ENCODE measurements around the gene PDE4D.
"Not testable (repeated sequence)": the region's sequence is repeated elsewhere in the genome, so short reads cannot be mapped to it uniquely, and the experiment has no call there.

The PDE4D gene

DNA sequence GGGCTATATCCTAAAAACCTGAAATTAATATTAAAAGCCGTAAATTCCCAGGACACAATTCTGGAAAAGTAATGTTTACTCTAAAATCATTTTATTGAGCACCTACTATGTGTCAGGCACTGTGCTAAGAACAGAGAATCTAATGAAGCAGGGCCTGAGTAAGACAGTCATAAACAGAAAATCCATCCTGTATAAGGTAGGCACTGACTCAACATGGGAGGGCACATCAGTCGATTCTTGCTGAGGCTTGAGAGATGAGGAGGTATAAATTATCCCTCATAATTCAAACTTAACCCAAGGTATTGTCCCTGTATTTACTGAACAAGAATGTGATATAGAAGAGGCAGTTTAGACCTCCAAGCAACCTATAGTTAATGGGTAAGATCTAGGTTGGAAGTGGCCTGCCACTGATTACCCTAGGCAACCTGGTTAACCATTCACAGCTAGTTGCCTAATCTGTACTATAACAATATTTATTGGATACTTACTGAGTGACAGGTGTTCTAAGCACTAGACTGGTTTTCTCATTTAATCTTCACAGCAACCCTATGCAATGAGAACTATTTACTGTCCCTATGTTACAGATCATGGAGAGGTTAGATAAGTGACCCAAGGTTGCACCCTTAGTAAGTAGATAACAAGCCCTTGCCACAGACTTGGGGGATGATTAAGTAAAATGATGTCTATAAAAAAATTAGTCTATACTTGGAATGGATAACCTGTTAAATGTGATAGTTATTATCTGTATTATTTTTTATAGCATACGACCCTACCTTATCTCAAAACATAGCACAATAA is 317.7 kb downstream of the PDE4D start:
- DNase-seq: no peak

DNA sequence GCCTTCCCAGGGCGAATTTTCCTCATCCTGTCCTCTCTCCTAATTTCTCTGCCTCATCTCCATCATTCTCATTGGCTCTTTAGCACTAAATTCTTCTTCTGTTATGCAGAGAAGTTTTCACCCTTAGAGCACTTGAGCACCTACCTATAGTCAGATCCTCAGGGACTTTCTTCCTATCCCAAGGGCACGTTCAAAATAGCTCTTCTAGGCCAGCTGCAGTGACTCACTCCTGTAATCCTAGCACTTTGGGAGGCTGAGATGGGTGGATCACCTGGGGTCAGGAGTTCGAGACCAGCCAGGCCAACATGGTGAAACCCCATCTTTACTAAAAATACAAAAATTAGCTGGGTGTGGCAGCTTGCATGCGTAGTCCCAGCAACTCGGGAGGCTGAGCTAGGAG is 320.0 kb downstream of the PDE4D start:
- DNase-seq: not testable (repeated sequence)

DNA sequence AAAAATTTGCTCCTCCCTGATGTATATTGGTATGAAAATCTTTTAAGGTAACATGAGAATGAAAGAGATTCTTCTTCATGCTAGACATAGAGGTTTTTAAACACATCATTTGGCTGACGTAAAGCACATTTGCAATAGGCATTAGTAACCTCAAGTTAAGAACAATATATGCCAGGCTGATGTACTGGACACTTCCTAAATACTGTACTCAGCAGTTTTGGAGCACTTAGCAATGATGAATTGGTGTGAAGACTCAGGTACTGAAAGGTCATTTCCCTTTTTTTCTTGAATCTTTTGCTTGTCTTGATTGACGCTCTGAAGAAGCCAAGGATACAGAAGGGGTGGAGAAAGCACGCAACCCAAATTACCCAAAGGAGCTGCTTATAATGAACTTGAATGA is 322.5 kb downstream of the PDE4D start:
- DNase-seq: no peak

DNA sequence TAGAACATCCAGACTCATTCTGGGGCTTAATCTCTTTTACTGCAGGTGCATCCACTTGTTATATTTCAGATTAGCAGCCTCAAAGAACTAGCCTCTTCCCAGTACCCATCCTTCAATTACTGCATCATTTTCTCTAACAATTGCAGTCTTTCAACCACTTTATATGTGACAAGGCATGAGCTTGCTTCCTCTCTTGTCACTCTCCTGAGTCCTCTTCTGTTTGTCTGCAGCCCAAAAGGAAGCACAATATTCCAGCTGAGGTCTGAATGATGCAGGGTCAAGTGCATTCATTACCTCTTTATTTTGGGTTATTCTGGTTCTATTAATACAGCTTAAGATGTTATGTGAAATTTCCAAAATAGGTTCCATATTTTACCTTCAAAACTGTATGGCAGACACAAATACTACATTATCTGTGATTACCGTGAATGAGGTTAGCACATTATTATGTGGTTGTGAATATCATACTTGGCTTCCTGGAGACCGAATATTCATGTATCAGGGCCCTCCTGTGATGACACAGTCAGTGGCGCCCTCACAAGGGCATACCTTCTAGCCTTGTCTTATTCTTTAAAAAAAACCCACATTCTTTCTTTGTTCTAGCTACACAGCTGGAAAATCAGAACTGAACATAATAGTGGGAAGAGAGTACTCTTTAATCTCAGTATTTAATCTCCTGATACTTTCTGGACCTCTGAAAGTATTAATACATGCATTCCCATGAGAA is 323.8 kb downstream of the PDE4D start:
- no peak for DNase-seq

DNA sequence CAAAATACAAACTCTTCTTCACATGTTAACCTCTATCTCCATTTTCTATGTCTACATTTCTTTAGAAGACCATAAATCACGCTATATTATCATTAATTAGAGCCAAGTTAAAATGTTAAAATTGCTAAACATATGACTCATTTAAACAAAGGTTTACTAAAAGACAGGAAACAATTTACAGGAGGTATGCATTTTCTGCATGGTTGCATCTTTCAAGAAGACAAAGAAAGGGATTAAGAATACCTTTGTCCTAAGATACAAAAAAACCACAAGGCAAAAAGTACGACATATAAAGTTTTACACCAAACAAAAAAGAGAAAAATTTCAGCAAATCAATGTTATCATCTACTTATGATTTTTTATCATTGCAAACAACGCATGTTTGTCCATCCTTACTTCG is 324.4 kb downstream of the PDE4D start:
- no peak for DNase-seq

DNA sequence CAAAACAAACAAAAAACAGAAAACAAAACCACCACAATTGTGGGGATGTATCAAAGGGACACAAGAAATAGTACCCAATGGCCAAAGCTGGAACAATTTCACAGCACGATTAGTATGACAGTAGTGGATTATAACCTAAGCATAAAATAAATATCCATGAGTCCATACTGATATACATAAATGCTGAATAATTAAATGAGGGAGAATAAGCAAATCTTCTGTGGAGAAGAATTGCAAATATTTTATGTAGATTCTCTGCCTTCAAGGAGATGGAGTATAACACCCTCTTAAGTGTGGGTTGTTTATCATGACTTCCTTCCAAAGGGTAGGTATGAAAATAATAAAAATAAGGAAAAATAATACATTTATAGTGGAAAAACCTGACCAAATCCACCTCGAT is 325.4 kb downstream of the PDE4D start:
- DNase-seq: no peak

DNA sequence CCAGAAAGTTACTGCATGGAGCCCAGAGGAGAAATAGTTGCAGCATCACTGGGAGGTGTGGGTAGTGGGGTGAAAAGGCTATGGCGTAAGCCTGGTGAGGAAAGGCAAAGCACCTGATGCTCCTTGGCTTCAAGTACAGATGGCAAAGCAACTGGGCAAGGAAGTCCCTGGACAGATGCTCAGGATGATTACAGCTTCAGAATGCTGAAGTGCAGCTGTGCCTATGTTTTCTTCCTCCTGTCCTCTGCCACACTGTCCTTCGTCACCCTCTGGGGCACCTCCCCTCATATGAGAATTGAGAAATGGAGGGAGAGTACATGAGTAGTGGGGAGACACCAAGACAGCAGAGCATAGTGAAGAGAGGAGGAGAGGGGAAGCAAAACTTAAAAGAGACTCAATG is 328.0 kb downstream of the PDE4D start:
- DNase-seq: no peak

DNA sequence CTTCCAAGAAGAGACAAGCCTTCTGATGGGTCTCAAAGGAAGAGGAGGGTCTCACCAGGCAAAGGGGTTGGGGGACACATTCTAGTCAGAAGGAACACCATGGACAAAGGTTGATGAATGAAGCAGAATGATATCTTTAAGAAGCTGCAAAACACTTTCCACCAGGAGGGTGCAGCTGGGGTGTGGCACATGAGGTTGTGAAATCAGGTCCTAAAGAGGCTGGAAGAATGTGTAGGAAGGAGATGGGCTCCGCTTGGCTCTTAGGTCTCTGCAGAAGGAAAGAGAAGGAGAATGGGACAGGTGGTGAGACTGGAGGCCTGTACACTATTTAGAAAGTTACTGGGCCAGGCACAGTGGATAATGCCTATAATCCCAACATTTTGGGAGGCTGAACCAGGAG is 328.6 kb downstream of the PDE4D start:
- DNase-seq: no peak

DNA sequence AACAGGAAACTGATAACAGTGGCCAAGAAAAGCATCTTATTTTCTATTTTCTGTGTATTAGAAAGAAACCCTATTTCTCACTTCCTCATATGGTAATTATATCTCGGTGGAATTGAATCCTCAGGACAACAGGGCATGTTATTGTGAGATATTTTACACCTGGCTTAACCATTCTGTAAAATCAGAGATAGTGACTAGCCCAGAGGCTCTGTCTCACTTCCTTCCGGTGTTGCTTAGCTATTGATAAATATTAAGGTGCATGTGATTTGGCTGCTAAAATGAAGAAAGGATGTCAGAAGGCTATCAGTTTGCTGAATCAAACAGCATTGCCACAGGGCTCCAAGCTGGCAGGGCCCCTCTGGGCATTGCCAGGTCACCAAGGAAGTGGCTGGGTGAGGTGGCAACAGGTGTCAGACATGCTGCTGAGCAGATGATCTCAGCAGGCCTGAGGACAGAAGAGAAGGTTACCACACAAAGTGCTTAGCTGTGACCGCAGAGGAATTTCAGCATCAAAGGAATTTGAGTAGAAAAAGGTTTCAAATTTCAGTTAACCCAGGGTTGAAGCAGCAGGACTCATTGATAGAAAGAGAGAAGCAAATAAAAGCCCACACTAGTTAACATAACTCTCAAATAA is 330.7 kb downstream of the PDE4D start:
- DNase-seq: no peak

DNA sequence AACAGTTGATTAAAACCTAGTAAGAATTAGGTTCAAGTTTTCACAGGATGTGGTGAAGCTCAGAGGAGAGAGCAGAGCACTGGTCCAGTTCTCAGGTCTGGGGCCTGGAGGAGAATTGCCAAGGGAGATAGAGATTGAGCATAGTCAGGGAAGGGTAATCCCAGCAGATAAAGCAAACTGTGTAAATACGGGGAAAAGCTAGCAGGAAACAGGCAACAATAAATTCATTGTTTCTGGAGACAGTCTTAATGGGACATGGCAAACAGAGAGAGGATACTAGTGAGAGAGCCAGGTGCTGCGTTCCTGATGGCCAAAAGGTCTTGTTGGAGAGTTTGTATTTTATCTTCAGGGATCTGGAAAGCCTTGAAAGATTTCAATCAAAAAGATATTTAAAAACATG is 333.0 kb downstream of the PDE4D start:
- DNase-seq: no peak

DNA sequence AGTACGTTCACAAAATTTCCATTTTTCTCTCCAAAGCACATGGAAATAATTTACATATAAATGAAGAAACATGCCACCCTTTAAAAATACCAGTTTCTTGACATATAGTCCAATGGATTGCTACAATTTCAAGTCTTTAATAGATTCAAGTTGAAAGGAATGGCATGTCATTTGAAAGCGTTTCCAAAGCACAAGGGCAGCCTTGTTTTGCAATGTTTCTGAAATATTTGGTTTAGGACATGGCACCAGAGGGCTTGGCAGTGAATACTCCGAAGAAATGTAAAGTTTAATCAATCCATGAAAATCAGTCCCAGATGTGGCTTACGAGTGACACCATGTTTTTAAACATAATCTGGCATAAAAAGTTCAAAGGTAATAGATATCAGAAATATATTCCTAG is 333.7 kb downstream of the PDE4D start:
- no peak for DNase-seq

DNA sequence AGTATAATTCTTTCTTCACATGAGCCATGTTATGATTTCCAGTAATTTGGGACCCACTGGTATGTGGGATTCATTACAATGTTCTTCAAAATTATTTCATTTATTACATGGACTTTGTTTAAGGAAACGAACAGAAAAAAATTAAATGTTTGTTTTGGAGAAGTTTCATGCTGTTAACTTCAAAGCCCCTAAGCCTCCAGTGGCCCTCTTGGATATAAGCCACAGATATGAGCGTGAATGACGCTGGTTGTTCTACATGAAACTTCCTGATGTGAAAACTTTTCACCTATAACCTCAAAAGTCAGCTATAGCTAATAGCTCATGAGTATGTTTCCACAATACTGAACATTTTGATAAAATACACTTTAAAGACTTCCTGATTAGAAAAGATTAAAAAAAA is 334.2 kb downstream of the PDE4D start:
- DNase-seq: no peak

DNA sequence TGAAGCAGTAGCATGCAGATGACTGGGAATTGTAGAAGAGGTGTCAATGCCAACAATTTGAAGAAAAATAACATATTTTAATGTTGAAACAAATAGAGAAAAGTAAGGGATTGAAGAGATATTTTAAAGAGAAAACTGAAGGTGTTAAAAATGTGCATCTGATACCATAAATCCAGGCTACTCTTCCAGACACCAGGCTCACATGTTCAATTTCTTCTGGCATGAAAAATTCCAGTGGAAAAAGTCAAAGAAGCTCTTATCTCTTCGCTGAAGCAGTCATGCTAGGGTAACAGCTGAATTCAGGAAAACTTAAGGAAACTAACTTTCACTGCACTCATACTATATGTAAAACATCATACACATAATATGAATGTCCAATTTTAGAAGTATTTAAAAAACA is 335.0 kb downstream of the PDE4D start:
- no peak for DNase-seq

DNA sequence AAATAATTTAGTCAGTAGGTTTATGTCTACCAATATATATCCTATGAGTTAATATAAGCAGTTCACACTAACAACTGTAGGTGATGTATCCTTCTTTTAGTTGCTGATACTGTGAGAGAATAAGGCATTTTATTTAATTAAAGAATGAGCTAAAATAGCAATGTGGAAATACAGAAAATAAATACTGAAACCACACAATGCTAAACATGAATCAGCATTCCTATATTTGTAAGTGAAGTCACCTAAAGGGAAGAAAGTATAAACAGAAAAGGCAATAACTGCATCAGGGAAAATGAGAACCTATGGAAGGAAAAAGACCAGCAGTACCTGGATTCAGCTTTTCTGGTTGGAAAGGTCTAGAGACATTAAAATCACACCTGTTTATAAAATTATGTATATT is 336.0 kb downstream of the PDE4D start:
- no peak for DNase-seq

DNA sequence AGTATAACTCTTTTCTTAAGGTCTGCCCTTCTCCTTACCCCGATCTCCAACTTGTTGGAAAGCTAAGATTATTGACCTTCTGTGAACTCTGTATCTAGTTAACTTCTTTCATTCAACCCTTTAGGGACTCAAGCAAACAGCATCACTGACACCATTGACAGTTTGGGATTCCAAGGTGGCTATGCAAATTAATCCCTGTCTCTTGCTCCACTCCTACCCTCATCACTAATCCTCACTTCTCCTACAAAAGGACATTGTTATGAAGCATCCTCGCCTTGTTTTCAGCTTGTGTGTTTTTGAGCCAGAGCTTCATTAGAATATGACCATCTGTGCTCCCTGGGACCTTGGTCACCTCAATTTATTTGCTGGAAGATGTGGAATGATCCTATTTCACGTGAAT is 337.9 kb downstream of the PDE4D start:
- no peak for DNase-seq

DNA sequence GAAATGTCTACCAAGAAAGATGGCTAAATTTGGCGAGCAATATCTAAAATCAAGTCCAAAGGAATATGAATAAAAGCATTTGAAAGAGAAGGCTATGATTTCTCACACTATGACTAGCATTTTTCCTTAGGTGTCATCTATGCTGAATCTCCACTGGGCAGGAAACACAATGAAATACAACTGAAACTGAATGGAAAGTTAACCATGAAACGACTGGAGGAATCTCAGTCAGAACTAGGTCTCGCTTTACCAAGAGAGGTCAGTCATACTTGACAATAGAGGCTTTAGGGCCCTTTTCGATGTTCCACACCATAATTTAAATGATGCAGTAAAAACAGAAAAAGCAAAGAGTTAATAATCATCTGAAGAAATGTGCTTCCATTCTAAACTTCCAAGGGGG is 339.0 kb downstream of the PDE4D start:
- DNase-seq: no peak

DNA sequence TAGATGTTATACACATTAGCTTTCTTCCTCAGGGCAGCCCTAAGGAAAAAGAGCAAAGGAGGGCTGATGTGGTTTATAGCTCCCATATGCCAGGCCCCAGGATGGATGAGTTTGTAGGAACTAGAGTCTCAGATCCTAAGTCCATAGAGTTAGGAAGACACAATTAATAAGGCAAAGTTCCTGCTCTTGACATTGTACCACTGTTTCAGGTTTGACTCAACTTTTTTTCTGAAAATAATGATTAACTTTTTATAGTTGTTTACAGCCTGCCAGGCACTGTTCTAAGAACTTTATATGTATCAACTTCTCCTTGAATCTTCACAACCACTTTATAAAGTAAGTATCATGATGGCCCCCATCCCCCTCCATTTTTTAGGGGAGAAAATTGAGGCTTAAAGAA is 339.5 kb downstream of the PDE4D start:
- no peak for DNase-seq

DNA sequence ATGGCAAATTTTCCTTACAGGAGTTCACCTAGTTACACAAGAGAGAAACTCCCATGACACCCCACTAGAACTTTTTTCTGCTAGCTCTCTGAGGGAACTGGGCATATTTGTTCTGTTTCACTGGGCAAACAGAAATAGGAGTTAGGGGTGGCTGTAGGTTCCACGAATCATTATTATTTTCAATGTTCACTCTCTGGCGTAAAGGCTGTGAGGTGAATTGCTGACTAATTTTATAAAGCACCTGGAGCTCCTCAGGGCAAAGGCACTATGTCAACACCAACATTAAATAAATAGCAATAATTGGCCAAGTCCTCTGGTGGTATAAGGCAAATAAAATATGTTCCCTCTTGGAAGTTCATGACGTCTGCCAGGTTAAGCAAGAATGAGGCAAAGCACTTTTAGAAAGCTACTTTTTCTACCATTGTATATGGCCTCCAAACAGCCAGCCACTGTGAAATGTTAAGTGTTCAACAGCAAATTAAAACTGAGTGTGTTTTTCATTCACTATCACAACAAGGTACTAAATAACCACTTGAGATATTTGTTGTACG is 344.6 kb downstream of the PDE4D start:
- no peak for DNase-seq

DNA sequence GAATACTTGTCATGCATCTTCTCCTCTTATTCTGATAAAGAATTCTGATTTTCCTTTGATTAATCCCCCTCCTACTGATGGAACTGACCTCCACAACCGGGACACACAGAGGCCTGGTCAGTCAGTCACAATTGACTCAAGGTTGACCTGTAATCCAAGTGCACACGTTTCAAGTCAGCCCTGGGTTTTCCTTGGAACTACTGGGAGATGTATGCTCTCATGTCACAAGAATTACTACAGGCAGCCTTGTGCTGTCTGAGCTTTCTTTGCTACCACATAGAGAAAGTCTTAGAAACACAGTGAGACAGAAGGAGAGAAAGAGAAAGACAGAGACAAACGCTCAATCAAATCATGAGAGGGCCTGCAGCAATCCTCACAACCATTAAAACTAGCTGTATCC is 345.8 kb downstream of the PDE4D start:
- DNase-seq: no peak

DNA sequence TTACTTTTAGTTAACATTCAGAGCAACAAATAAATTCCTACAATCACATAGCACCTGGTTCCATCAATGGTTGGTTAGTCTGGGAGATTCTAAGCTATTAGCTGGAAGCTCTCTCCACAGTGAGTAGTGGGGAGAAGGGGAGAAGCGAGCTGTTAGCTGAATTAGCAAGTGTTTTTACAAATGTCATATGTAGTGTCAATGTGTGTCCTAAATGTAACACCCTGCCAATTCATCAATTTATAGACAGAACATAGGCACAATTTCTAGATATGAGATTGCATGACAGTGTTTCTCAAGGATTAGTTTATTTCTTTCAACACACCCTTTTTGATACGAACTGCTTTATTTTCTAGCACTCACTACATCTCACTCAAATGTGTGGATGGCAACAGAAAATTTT is 349.0 kb downstream of the PDE4D start:
- DNase-seq: no peak

DNA sequence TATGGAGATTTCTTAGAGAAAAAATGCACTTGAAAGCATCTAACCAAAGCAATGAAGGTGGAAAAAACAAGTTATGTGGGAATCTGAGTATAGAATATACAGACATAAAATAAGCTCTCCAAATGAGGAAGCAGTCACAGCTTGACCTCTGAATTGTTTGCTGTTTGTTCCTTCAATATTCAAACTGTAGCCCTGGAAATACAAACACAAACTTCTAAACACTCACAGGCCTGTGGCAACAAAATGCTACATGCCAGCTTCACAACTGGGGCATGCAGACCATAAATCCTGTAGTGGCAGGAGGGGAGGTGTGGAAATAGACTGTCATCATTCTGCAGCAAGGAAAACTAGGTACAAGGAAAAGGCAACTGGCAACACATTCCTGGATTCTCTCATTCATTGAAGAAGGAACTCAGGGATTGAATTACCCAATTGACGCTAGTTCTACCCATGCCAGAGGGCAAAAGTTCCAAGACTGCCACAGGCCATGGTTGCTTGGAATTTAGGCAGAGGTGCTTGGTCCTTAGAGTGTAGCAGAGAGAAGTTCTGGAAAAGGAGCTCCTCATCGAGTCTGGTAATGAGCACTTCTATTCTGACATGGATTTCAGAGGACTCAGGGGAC is 349.6 kb downstream of the PDE4D start:
- peak; percentile 28 for DNase-seq

DNA sequence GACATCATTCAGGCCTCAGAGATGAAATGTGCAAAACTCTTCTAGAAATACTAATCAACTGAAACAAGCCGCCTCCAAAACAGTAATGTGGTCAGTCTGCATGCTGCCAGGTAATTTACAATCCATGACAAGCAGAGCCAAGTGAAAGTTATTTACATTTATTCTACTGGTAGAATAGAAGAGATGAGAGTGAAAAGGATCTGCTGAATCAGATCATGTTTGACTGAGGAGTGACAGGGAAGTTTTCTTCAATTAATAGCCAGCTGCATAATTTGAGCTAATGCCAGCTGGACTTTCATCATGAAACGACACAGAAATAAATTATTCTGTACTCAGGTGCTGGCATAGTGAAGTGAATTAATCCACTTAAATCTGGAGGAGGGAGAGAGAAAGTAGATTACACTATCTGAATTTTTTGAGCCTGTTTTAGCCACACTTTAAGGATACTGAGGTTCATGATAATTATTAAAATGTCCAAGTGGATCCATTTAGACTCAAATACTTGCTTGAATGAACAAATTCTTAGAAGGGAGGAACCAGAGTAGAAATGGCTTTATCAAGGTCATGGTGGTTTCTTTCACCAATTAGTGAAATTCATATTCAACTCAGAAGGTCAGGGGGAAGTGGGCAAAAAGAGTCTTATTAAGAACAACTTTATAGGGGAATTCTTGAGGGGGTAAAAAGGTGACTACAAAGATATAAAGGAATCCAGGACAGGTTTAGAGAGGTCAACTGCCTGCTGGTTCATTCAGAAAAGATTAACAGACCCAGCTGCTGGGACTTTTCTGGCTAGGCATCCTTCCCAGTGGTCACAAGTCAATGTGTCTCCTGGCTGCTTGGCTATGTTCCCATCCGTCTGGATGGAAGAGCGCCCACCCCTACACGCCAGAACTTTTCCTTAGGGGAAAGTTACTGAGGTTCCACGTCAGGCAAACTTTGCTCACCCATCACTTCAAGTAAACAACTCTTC is 350.4 kb downstream of the PDE4D start:
- peak; percentile 60 for DNase-seq
